ENCODE measurements around the gene MAGEB3. TPM values are rescaled to one million over a fixed set of nuclear protein-coding genes. Genes with fewer than 3 reads are reported as not detected.

The MAGEB3 gene
- total and polyA plus RNA-seq, 2 donors (not counting 3 experiments of a cell fraction or from before 2014, with no cell fraction given): not detected

DNA sequence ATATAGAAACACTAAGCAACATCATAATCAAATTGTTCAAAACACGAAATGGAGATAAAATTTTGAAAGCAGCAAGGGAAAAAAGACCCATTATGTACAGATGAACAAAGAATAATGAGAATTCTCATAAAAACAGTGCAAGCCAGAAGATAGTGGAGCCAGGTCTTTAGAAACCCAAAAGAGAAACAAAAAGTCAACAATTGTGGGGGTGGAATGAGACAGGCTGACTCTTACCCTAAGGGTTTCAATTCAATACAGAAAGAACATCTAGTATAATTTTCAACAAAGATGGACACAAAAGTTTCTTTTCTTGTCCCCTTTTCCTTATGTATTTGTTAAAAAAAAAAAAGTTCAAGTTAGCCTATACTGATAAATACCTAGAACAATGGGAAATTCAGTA, 49.1 kb upstream of the MAGEB3 start:
- BruUV-seq (replicated peaks): no TSS peak
- intact Hi-C loops (cut with micrococcal nuclease): no loop called here

DNA sequence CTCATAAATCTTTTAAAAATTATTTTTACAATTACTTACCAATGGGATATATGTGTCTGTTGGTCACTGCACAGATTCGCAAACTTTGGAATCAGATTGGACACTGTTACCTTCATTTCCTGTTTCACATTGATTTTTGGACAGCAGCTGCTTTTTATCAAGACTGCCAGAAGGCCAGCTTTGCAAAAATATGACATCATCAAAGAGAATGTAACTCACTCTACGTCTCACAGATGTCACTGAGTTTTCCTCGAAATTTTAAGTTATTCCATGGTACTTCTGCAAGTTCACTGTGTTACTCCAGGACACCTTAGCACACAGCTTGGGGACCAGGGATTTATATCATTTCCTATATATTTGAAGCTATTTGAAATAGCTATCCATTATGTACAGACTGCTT, 46.9 kb upstream of the MAGEB3 start:
- intact Hi-C loops (cut with micrococcal nuclease) (no loop called here), dilution Hi-C loops (cut with MboI; ENCODE audit: extremely low pct_ligation_motif_present, low sequenced_read_pairs) (no loop called here)
- Histone ChIP-seq H3K4me3 (replicated peaks in 1 of 3; ENCODE audit: insufficient read depth in 1 of 3, low read depth in 1 of 3, low read length in 3 of 3) (no peak overlapping the region), H3K4me2 (ENCODE audit: insufficient read depth, low read length) (no peak overlapping the region), H3K27ac (ENCODE audit: insufficient read depth, low read depth, low read length) (no peak overlapping the region), H3K79me2 (ENCODE audit: control insufficient read depth, insufficient read depth, low read length) (no peaks in the 10 kb centered on the region), H2AFZ (ENCODE audit: low read depth, low read length) (no peak overlapping the region), H4K20me1 (replicated peaks; ENCODE audit: control insufficient read depth, extremely low read depth, insufficient read depth, low read length) (no peaks in the 10 kb centered on the region), H3K4me1 (ENCODE audit: control insufficient read depth, extremely low read depth, insufficient read depth, low read length) (no peaks in the 10 kb centered on the region), H3K9ac (replicated peaks; ENCODE audit: extremely low read depth, insufficient read depth, low read length) (no peak overlapping the region), H3K27me3 (ENCODE audit: control insufficient read depth in 2 of 2, insufficient read depth in 2 of 2, low read length in 2 of 2) (no peaks in the 10 kb centered on the region), H3K36me3 (ENCODE audit: control insufficient read depth in 2 of 2, extremely low read depth in 1 of 2, insufficient read depth in 2 of 2, low read length in 2 of 2) (no peaks in the 10 kb centered on the region), H3K9me1 (replicated peaks; ENCODE audit: control insufficient read depth, extremely low read depth, insufficient read depth, low read length) (no peaks in the 10 kb centered on the region), H3K9me3 (replicated peaks; ENCODE audit: control insufficient read depth, insufficient read depth, low read length) (no peaks in the 10 kb centered on the region)
- FAIRE-seq (no peak), DNase-seq (ENCODE audit: low read depth, low spot score) (no peak)
- no TSS peak for BruUV-seq (replicated peaks)
- TF ChIP-seq JUN (IDR thresholded peaks at IDR 0.05; ENCODE audit: borderline replicate concordance, insufficient read depth, insufficient read length, low read depth): no peak
- TF ChIP-seq POLR2AphosphoS5 (IDR thresholded peaks at IDR 0.05; ENCODE audit: insufficient read depth, low read depth, low read length): no peak
- TF ChIP-seq, protein P1, sequence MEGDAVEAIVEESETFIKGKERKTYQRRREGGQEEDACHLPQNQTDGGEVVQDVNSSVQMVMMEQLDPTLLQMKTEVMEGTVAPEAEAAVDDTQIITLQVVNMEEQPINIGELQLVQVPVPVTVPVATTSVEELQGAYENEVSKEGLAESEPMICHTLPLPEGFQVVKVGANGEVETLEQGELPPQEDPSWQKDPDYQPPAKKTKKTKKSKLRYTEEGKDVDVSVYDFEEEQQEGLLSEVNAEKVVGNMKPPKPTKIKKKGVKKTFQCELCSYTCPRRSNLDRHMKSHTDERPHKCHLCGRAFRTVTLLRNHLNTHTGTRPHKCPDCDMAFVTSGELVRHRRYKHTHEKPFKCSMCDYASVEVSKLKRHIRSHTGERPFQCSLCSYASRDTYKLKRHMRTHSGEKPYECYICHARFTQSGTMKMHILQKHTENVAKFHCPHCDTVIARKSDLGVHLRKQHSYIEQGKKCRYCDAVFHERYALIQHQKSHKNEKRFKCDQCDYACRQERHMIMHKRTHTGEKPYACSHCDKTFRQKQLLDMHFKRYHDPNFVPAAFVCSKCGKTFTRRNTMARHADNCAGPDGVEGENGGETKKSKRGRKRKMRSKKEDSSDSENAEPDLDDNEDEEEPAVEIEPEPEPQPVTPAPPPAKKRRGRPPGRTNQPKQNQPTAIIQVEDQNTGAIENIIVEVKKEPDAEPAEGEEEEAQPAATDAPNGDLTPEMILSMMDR (IDR thresholded peaks at IDR 0.05; ENCODE audit: extremely low read depth in 1 of 2, insufficient read depth in 1 of 2, low read depth in 1 of 2, low read length in 2 of 2): no peak
- no peak for TF ChIP-seq MAX (IDR thresholded peaks at IDR 0.05; ENCODE audit: insufficient read depth, insufficient read length)
- no peak for TF ChIP-seq MYC (IDR thresholded peaks at IDR 0.05; ENCODE audit: low read depth, low read length)
- TF ChIP-seq EZH2 (IDR thresholded peaks at IDR 0.05; ENCODE audit: borderline replicate concordance, low read depth, low read length, severe bottlenecking): no peak
- no peak for TF ChIP-seq GATA2 (IDR thresholded peaks at IDR 0.05; ENCODE audit: insufficient read depth, insufficient read length, low read depth, low read length)
- no peak for TF ChIP-seq FOS (IDR thresholded peaks at IDR 0.05; ENCODE audit: borderline replicate concordance, insufficient read depth, low read length)
- no peak for TF ChIP-seq POLR2A (IDR thresholded peaks at IDR 0.05; ENCODE audit: low read depth, low read length)
- ChIA-PET CTCF (interaction anchor here (1.0 kb wide), 1 partner anchor 13 kb away, joined by 4 read pairs; no protein-coding TSS in a partner anchor), POLR2A (no interaction called here)

More for the DNA sequence above, 49.1 kb upstream of the MAGEB3 start:
- H3K36me3 ChIP-seq (ENCODE audit: control insufficient read depth in 2 of 2, extremely low read depth in 1 of 2, insufficient read depth in 2 of 2, low read length in 2 of 2): no peaks in the 10 kb centered on the region
- no peaks in the 10 kb centered on the region for H3K9me3 ChIP-seq (replicated peaks; ENCODE audit: control insufficient read depth, insufficient read depth, low read length)
- no peak overlapping the region for H2AFZ ChIP-seq (ENCODE audit: low read depth, low read length)
- DNase-seq (ENCODE audit: low read depth, low spot score) (no peak), FAIRE-seq (no peak)
- no peaks in the 10 kb centered on the region for H3K4me1 ChIP-seq (ENCODE audit: control insufficient read depth, extremely low read depth, insufficient read depth, low read length)
- no peak overlapping the region for H3K27ac ChIP-seq (ENCODE audit: insufficient read depth, low read depth, low read length)
- H3K4me3 ChIP-seq (replicated peaks in 1 of 3; ENCODE audit: insufficient read depth in 1 of 3, low read depth in 1 of 3, low read length in 3 of 3): no peak overlapping the region
- TF ChIP-seq MAX (IDR thresholded peaks at IDR 0.05; ENCODE audit: insufficient read depth, insufficient read length): no peak
- TF ChIP-seq, protein P1 (IDR thresholded peaks at IDR 0.05; ENCODE audit: extremely low read depth in 1 of 2, insufficient read depth in 1 of 2, low read depth in 1 of 2, low read length in 2 of 2): no peak
- no peak for TF ChIP-seq POLR2A (IDR thresholded peaks at IDR 0.05; ENCODE audit: low read depth, low read length)
- no peak for TF ChIP-seq POLR2AphosphoS5 (IDR thresholded peaks at IDR 0.05; ENCODE audit: insufficient read depth, low read depth, low read length)
- TF ChIP-seq MYC (IDR thresholded peaks at IDR 0.05; ENCODE audit: low read depth, low read length): no peak
- POLR2A ChIA-PET: no interaction called here
- H3K9ac ChIP-seq (replicated peaks; ENCODE audit: extremely low read depth, insufficient read depth, low read length): no peak overlapping the region
- H3K9me1 ChIP-seq (replicated peaks; ENCODE audit: control insufficient read depth, extremely low read depth, insufficient read depth, low read length): no peaks in the 10 kb centered on the region
- CTCF ChIA-PET: no interaction called here
- no peaks in the 10 kb centered on the region for H3K79me2 ChIP-seq (ENCODE audit: control insufficient read depth, insufficient read depth, low read length)
- dilution Hi-C loops (cut with MboI; ENCODE audit: extremely low pct_ligation_motif_present, low sequenced_read_pairs): no loop called here
- no peaks in the 10 kb centered on the region for H4K20me1 ChIP-seq (replicated peaks; ENCODE audit: control insufficient read depth, extremely low read depth, insufficient read depth, low read length)
- no peaks in the 10 kb centered on the region for H3K27me3 ChIP-seq (ENCODE audit: control insufficient read depth in 2 of 2, insufficient read depth in 2 of 2, low read length in 2 of 2)
- H3K4me2 ChIP-seq (ENCODE audit: insufficient read depth, low read length): no peak overlapping the region
